Calu3 (cell line): ENCODE data around the gene CDC5L. TPM values are rescaled to one million over a fixed set of nuclear protein-coding genes. Genes with fewer than 3 reads are reported as not detected.

Experiments used
- BruUV-seq: library from RNA; stranded (reverse); fragments of 400-500 nt; replicated peaks from 2 replicates; lab custom pipeline; 2021; lab: Mats Ljungman, UMichigan
- CTCF ChIA-PET: fragments of 300-600 bp; sonication (Branson Sonifier 250); formaldehyde crosslinking; loops from one replicate; lab custom pipeline; 2022; ENCODE audit warnings: antibody characterized with exemption; lab: Charles Lee
- DNase-seq: peaks from one replicate; pipeline ENCODE4 v3.0.0; 2022
- H3K27ac Mint-ChIP-seq: one replicate; pipeline ENCODE4 v1.8.0; 2022; ENCODE audit warnings: mixed read lengths; ENCODE audit not compliant: unreplicated experiment
- H3K27me3 Mint-ChIP-seq: one replicate; pipeline ENCODE4 v1.8.0; 2022; ENCODE audit warnings: mixed read lengths; ENCODE audit not compliant: unreplicated experiment
- H3K36me3 Mint-ChIP-seq: one replicate; pipeline ENCODE4 v1.8.0; 2022; ENCODE audit warnings: mild to moderate bottlenecking, moderate library complexity, mixed read lengths; ENCODE audit not compliant: insufficient read depth, unreplicated experiment
- H3K4me1 Mint-ChIP-seq: one replicate; pipeline ENCODE4 v1.8.0; 2022; ENCODE audit warnings: mild to moderate bottlenecking, low read depth, mixed read lengths; ENCODE audit not compliant: unreplicated experiment
- H3K4me3 Mint-ChIP-seq: one replicate; pipeline ENCODE4 v1.8.0; 2022; ENCODE audit warnings: mild to moderate bottlenecking, low read depth, moderate library complexity, mixed read lengths; ENCODE audit not compliant: unreplicated experiment
- H3K9me3 Mint-ChIP-seq: one replicate; pipeline ENCODE4 v1.8.0; 2022; ENCODE audit warnings: low read depth, mixed read lengths; ENCODE audit not compliant: unreplicated experiment
- intact Hi-C: fragments of 100-400 bp; cut with micrococcal nuclease; formaldehyde crosslinking; loops from one replicate; pipeline ENCODE4 v1.10.0; 2022; ENCODE audit not compliant: unreplicated experiment
- total RNA-seq: library from RNA; stranded (reverse); gene quantifications from 2 replicates; pipeline ENCODE4 v1.2.3, GENCODE V29; 2022
- TF ChIP-seq, protein P1 (sequence below): fragments of 200-600 bp; IDR thresholded peaks from one replicate; pipeline ENCODE4 v1.8.0; 2022; ENCODE audit warnings: antibody characterized with exemption; ENCODE audit not compliant: unreplicated experiment

CDC5L gene
- total RNA-seq, 1 experiment from 2014 or later, result 43.4 TPM

DNA sequence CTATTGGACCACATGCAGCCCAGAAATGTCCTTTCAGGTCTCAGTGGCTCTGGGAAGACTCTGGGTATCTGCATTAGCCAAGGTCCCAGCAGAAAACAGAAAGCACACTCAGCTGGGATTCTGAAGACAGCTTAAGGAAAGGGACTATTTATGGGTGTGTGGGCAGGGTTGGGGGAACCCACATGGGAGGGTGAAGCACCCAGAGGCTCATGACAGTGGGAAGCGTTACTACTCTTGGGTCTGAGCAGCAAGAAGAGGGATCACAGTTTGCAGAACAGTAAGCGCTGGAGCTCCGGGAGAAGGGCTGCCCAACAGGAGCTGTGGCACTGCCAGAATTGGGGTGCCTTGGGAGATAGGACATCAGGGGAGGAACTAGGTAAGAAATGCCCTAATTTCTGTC, 12.4 kb upstream of the CDC5L start:
- peaks cover 32% of the 10 kb centered on the region for H3K27me3 Mint-ChIP-seq
- no peak overlapping the region for H3K4me3 Mint-ChIP-seq
- H3K9me3 Mint-ChIP-seq, result no peaks in the 10 kb centered on the region
- BruUV-seq, result no TSS peak
- TF ChIP-seq, protein P1, sequence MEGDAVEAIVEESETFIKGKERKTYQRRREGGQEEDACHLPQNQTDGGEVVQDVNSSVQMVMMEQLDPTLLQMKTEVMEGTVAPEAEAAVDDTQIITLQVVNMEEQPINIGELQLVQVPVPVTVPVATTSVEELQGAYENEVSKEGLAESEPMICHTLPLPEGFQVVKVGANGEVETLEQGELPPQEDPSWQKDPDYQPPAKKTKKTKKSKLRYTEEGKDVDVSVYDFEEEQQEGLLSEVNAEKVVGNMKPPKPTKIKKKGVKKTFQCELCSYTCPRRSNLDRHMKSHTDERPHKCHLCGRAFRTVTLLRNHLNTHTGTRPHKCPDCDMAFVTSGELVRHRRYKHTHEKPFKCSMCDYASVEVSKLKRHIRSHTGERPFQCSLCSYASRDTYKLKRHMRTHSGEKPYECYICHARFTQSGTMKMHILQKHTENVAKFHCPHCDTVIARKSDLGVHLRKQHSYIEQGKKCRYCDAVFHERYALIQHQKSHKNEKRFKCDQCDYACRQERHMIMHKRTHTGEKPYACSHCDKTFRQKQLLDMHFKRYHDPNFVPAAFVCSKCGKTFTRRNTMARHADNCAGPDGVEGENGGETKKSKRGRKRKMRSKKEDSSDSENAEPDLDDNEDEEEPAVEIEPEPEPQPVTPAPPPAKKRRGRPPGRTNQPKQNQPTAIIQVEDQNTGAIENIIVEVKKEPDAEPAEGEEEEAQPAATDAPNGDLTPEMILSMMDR, result no peak
- CTCF ChIA-PET, result interaction anchor here (1.5 kb wide), 1 partner anchor 12 kb away, joined by 4 read pairs; the partner anchor contains the start of gene CDC5L
- intact Hi-C loops, result no loop called here
- H3K36me3 Mint-ChIP-seq, result no peaks in the 10 kb centered on the region
- H3K27ac Mint-ChIP-seq, result no peak overlapping the region
- DNase-seq, result no peak
- no peaks in the 10 kb centered on the region for H3K4me1 Mint-ChIP-seq

DNA sequence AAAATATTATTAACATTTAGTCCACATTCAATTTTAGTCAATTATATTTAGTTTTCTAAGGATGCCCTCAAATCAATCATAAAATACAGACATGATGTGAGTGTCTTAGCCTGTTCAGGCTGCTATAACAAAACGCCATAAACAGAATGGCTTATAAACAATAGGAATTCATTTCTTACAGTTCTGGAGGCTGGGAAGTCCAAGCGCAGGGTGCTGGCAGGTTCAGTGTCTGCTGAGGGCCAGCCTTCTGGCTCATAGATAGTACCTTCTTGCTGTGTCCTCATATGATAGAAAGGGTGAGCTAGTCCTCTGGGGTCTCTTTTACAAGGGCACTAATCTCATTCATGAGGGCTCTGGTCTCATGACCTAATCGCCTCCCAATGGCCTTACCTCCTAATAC, 10.0 kb upstream of the CDC5L start:
- DNase-seq, result no peak
- intact Hi-C loops, result no loop called here
- Mint-ChIP-seq H3K4me3 (no peak overlapping the region), H3K36me3 (no peaks in the 10 kb centered on the region), H3K27ac (no peak overlapping the region), H3K27me3 (peaks cover 32% of the 10 kb centered on the region), H3K4me1 (no peaks in the 10 kb centered on the region), H3K9me3 (no peaks in the 10 kb centered on the region)
- CTCF ChIA-PET, result no interaction called here
- TF ChIP-seq, protein P1, result no peak
- BruUV-seq, result no TSS peak

GRCh38 chr6:44377971-44378370, 9.5 kb upstream of the CDC5L start:
- CTCF ChIA-PET, result no interaction called here

GRCh38 chr6:44381739-44382138, 5.8 kb upstream of the CDC5L start:
- Mint-ChIP-seq H3K4me3 (no peak overlapping the region), H3K27me3 (no peaks in the 10 kb centered on the region), H3K36me3 (peaks cover 6% of the 10 kb centered on the region), H3K27ac (no peak overlapping the region), H3K9me3 (no peaks in the 10 kb centered on the region), H3K4me1 (no peaks in the 10 kb centered on the region)
- intact Hi-C loops, result no loop called here
- TF ChIP-seq, protein P1, result no peak
- no peak for DNase-seq
- no TSS peak for BruUV-seq
- CTCF ChIA-PET, result interaction anchor here (0.7 to 0.9 kb wide), 2 partner anchors 9 to 12 kb away, joined by 3 to 7 read pairs; no protein-coding TSS in a partner anchor

More at GRCh38 chr6:44377971-44378370, 9.5 kb upstream of the CDC5L start:
- no peak for DNase-seq
- H3K4me3 Mint-ChIP-seq, result no peak overlapping the region
- no peaks in the 10 kb centered on the region for H3K4me1 Mint-ChIP-seq
- H3K9me3 Mint-ChIP-seq, result no peaks in the 10 kb centered on the region
- intact Hi-C loops, result no loop called here
- peaks cover 27% of the 10 kb centered on the region for H3K27me3 Mint-ChIP-seq
- BruUV-seq, result no TSS peak
- H3K36me3 Mint-ChIP-seq, result no peaks in the 10 kb centered on the region
- H3K27ac Mint-ChIP-seq, result no peak overlapping the region
- TF ChIP-seq, protein P1, result no peak
